Upper lobe of left lung (tissue), 6 donors: ENCODE results near the gene CDH20. TPM values are rescaled to one million over a fixed set of nuclear protein-coding genes. Genes with fewer than 3 reads are reported as not detected.
"Not testable (repeated sequence)": the region's sequence is repeated elsewhere in the genome, so short reads cannot be mapped to it uniquely, and the experiment has no call there.

ENCODE experiments used
- ATAC-seq, 2 donors: fragments of 200-7000 bp; cut with Tn5 transposase; one replicate each; pipeline ENCODE4 v1.9.1; 2022; ENCODE audit warnings: mild to moderate bottlenecking in 2 of 2, moderate library complexity in 2 of 2; ENCODE audit not compliant: low FRiP score in 2 of 2
- DNase-seq, 2 donors: peaks; one replicate each; pipeline ENCODE4 v3.0.0-alpha.2; 2019 to 2020
- H3K27ac ChIP-seq, 4 donors: fragments of 200-600 bp; sonication (generic); one replicate each; pipeline ENCODE4 v1.5.1; 2016 to 2019
- H3K27me3 ChIP-seq, 4 donors: fragments of 200-600 bp; sonication (generic); one replicate each; pipeline ENCODE4 v1.5.1; 2017 to 2019
- H3K36me3 ChIP-seq, 4 donors: fragments of 200-600 bp; sonication (generic); one replicate each; pipeline ENCODE4 v1.5.1; 2016 to 2019
- H3K4me1 ChIP-seq, 4 donors: fragments of 200-600 bp; sonication (generic); one replicate each; pipeline ENCODE4 v1.5.1; 2018 to 2019
- H3K4me3 ChIP-seq, 4 donors: fragments of 200-600 bp; sonication (generic); one replicate each; pipeline ENCODE4 v1.5.1; 2017 to 2019; ENCODE audit warnings: mild to moderate bottlenecking in 2 of 4, moderate library complexity in 1 of 4
- H3K9me3 ChIP-seq, 4 donors: fragments of 200-600 bp; sonication (generic); one replicate each; pipeline ENCODE4 v1.5.1; 2018 to 2019
- CTCF ChIP-seq, 6 experiments: fragments of 450-650 bp in 4 of 6; fragments of 200-600 bp in 2 of 6; sonication (generic) in 2 of 6; IDR thresholded peaks; one replicate each; pipeline ENCODE4 v1.5.1; 2016 to 2019; ENCODE audit warnings: antibody characterized with exemption in 6 of 6
- EP300 ChIP-seq, 4 donors: sonication (generic); formaldehyde crosslinking; IDR thresholded peaks; one replicate each; pipeline ENCODE4 v1.5.1; 2017; ENCODE audit warnings: antibody characterized with exemption in 4 of 4, control low read depth in 2 of 4
- POLR2A ChIP-seq, 4 donors: fragments of 450-650 bp; IDR thresholded peaks; one replicate each; pipeline ENCODE4 v1.5.1; 2016 to 2017; ENCODE audit warnings: antibody characterized with exemption in 4 of 4, mild to moderate bottlenecking in 2 of 4
- POLR2AphosphoS5 ChIP-seq, 2 donors: sonication (generic); formaldehyde crosslinking; IDR thresholded peaks; one replicate each; pipeline ENCODE4 v1.5.1; 2017; ENCODE audit warnings: antibody characterized with exemption in 2 of 2
- WGBS, 2 donors: methylation state at CpG; one replicate each; pipeline ENCODE4 v1.1.5; 2017 to 2018; 5-methylcytosine and 5-hydroxymethylcytosine counted together
- total RNA-seq, 6 donors: library from RNA; depleted of rRNA in 4 of 6; stranded (reverse); fragments of >200 nt in 4 of 6; gene quantifications; one replicate each; pipeline versions ENCODE4 v1.1.0 to v1.2.1, GENCODE V29; 2016 to 2021
- donor health status: DM: no; HTN: no; CAD: no; lungs with moderate emphysema.
- donor health status: DM: no; HTN: yes; CAD: no; lungs with severe emphysema.

CDH20 gene
- total RNA-seq, 6 donors from 2014 or later: 0.06 to 0.07 TPM; not detected in 4

- H3K27ac ChIP-seq: no peak overlapping the region
- no peaks in the 10 kb centered on the region for H3K9me3 ChIP-seq
- DNase-seq: no peak
- no peak for ATAC-seq
- H3K27me3 ChIP-seq: no peaks in the 10 kb centered on the region
- TF ChIP-seq CTCF (IDR thresholded peaks at IDR 0.05) (no peak), POLR2AphosphoS5 (IDR thresholded peaks at IDR 0.05) (no peak), EP300 (IDR thresholded peaks at IDR 0.05) (no peak), POLR2A (IDR thresholded peaks at IDR 0.05) (no peak)
- no peaks in the 10 kb centered on the region for H3K4me1 ChIP-seq
- H3K36me3 ChIP-seq: no peaks in the 10 kb centered on the region
- 93 to 100% methylated on average over 1 of the region's 1 CpG for WGBS, 2 donors
- H3K4me3 ChIP-seq: no peak overlapping the region
Observed at GRCh38 chr18:61364953-61365352, 31.7 kb downstream of the CDH20 start.

- no peaks in the 10 kb centered on the region for H3K9me3 ChIP-seq
- DNase-seq: no peak
- H3K36me3 ChIP-seq: no peaks in the 10 kb centered on the region
- ATAC-seq: no peak
- TF ChIP-seq EP300 (IDR thresholded peaks at IDR 0.05) (no peak), POLR2AphosphoS5 (IDR thresholded peaks at IDR 0.05) (no peak), CTCF (IDR thresholded peaks at IDR 0.05) (no peak), POLR2A (IDR thresholded peaks at IDR 0.05) (no peak)
- no peak overlapping the region for H3K4me3 ChIP-seq
- H3K4me1 ChIP-seq: no peaks in the 10 kb centered on the region
- H3K27me3 ChIP-seq: no peaks in the 10 kb centered on the region
- WGBS, 2 donors: 93 to 94% methylated on average over 2 of the region's 2 CpGs
- H3K27ac ChIP-seq: no peak overlapping the region
Observed at GRCh38 chr18:61368001-61368400, 34.8 kb downstream of the CDH20 start.

GRCh38 chr18:61369671-61370070 is 36.4 kb downstream of the CDH20 start:
- not testable (repeated sequence) for H3K36me3 ChIP-seq, H3K4me1 ChIP-seq, ATAC-seq, H3K9me3 ChIP-seq, H3K27me3 ChIP-seq, H3K4me3 ChIP-seq, DNase-seq, H3K27ac ChIP-seq
- WGBS, 2 donors: 59 to 74% methylated on average over 4 of the region's 4 CpGs

- Histone ChIP-seq H3K27me3 (no peaks in the 10 kb centered on the region), H3K4me3 (no peak overlapping the region), H3K27ac (no peak overlapping the region), H3K36me3 (no peaks in the 10 kb centered on the region), H3K4me1 (no peaks in the 10 kb centered on the region), H3K9me3 (no peaks in the 10 kb centered on the region)
- WGBS, 2 donors: 91 to 94% methylated on average over 2 of the region's 2 CpGs
- DNase-seq: no peak
- ATAC-seq: no peak
- TF ChIP-seq POLR2A (IDR thresholded peaks at IDR 0.05): no peak
- no peak for TF ChIP-seq POLR2AphosphoS5 (IDR thresholded peaks at IDR 0.05)
- no peak for TF ChIP-seq EP300 (IDR thresholded peaks at IDR 0.05)
- no peak for TF ChIP-seq CTCF (IDR thresholded peaks at IDR 0.05)
Observed at GRCh38 chr18:61371111-61371510, 37.9 kb downstream of the CDH20 start.

- DNase-seq (no peak), ATAC-seq (no peak)
- Histone ChIP-seq H3K4me3 (no peak overlapping the region), H3K9me3 (no peaks in the 10 kb centered on the region), H3K27ac (no peak overlapping the region), H3K27me3 (no peaks in the 10 kb centered on the region), H3K4me1 (no peaks in the 10 kb centered on the region), H3K36me3 (no peaks in the 10 kb centered on the region)
- TF ChIP-seq EP300 (IDR thresholded peaks at IDR 0.05) (no peak), POLR2A (IDR thresholded peaks at IDR 0.05) (no peak), POLR2AphosphoS5 (IDR thresholded peaks at IDR 0.05) (no peak), CTCF (IDR thresholded peaks at IDR 0.05) (no peak)
- 30 to 46% methylated on average over 4 of the region's 4 CpGs for WGBS, 2 donors
Observed at GRCh38 chr18:61379827-61380226, 46.6 kb downstream of the CDH20 start.
